NCI-H2171 (cell line): Measurements from ENCODE around the gene REG1A.

ENCODE experiments used
- DNase-seq: peaks from one replicate; lab custom pipeline; 2025; lab: John Stamatoyannopoulos, UW

Gene REG1A

GRCh38 chr2:79120194-79120713 lies at the start of gene REG1A:
REG1A (plus strand) TSS chr2:79120488; CDS start chr2:79120862, 374 bp downstream.
- no peak for DNase-seq

- DNase-seq, result no peak
Observed at GRCh38 chr2:79071078-79071477, 49.2 kb upstream of the REG1A start.

- DNase-seq, result no peak
Observed at GRCh38 chr2:79082987-79083386, 37.3 kb upstream of the REG1A start.

GRCh38 chr2:79083597-79084251 lies 36.6 kb upstream of the REG1A start:
- no peak for DNase-seq

GRCh38 chr2:79084495-79085135 lies 35.7 kb upstream of the REG1A start:
- no peak for DNase-seq

- no peak for DNase-seq
Observed at GRCh38 chr2:79085382-79085781, 34.9 kb upstream of the REG1A start.

- DNase-seq, result no peak
Observed at GRCh38 chr2:79086255-79086654, 34.0 kb upstream of the REG1A start.

- no peak for DNase-seq
Observed at GRCh38 chr2:79087785-79088364, 32.4 kb upstream of the REG1A start, which contains the start of gene REG1B. REG1B (minus strand) TSS chr2:79087993; CDS start chr2:79087612, 381 bp downstream.

- DNase-seq, result no peak
Observed at GRCh38 chr2:79090693-79091092, 29.6 kb upstream of the REG1A start.

- no peak for DNase-seq
Observed at GRCh38 chr2:79097843-79098242, 22.4 kb upstream of the REG1A start.

- no peak for DNase-seq
Observed at GRCh38 chr2:79099140-79099686, 21.1 kb upstream of the REG1A start.

GRCh38 chr2:79100285-79100684 lies 20.0 kb upstream of the REG1A start:
- no peak for DNase-seq

- DNase-seq, result no peak
Observed at GRCh38 chr2:79101024-79101423, 19.3 kb upstream of the REG1A start.

- DNase-seq, result no peak
Observed at GRCh38 chr2:79103214-79103613, 17.1 kb upstream of the REG1A start.

GRCh38 chr2:79105259-79105658 lies 15.0 kb upstream of the REG1A start:
- DNase-seq, result no peak

GRCh38 chr2:79112269-79112668 lies 8.0 kb upstream of the REG1A start:
- no peak for DNase-seq

- DNase-seq, result no peak
Observed at GRCh38 chr2:79114797-79115494, 5.3 kb upstream of the REG1A start.

GRCh38 chr2:79116997-79117928 lies 3.0 kb upstream of the REG1A start:
- no peak for DNase-seq

GRCh38 chr2:79122676-79123075 lies 2.4 kb downstream of the REG1A start:
- no peak for DNase-seq

GRCh38 chr2:79124907-79125720 lies 4.8 kb downstream of the REG1A start:
- no peak for DNase-seq

GRCh38 chr2:79125721-79125985 lies 5.4 kb downstream of the REG1A start:
- no peak for DNase-seq
